H1 (cell line): Measurements from ENCODE around the gene ADGRG1. TPM values are rescaled to one million over a fixed set of nuclear protein-coding genes. Genes with fewer than 3 reads are reported as not detected.

Experiments used
- CTCF ChIA-PET: fragments of 300-600 bp; sonication (Branson Sonifier 250); formaldehyde crosslinking; loops from one replicate; lab custom pipeline; 2021; ENCODE audit not compliant: partially characterized antibody; lab: Charles Lee
- POLR2A ChIA-PET: fragments of 300-600 bp; sonication (Branson Sonifier 250); formaldehyde crosslinking; loops from one replicate; lab custom pipeline; 2021; ENCODE audit warnings: inconsistent platforms; ENCODE audit not compliant: partially characterized antibody; lab: Charles Lee
- DNase-seq, 2 experiments: peaks; one replicate each; pipeline versions ENCODE4 v3.0.0 to v3.0.0-alpha.2; 2010 to 2022; ENCODE audit warnings: low spot score in 2 of 2, low read depth in 1 of 2, mixed read lengths in 1 of 2
- FAIRE-seq: peaks from 2 replicates; lab custom pipeline; 2011; peaks lifted over from hg19 to GRCh38; lab: Jason Lieb, UNC
- H2AFZ ChIP-seq: 2 replicates; pipeline ENCODE4 v1.8.1; 2012; ENCODE audit warnings: low read length, inconsistent platforms
- H2AK5ac ChIP-seq: 2 replicates; pipeline ENCODE4 v1.6.1; 2013; ENCODE audit warnings: low read depth, low read length
- H2BK120ac ChIP-seq: replicated peaks from 2 replicates; pipeline ENCODE3; 2013; ENCODE audit warnings: low read depth, low read length, inconsistent platforms
- H2BK12ac ChIP-seq: 2 replicates; pipeline ENCODE4 v1.6.1; 2013; ENCODE audit warnings: low read depth, low read length
- H2BK15ac ChIP-seq: 2 replicates; pipeline ENCODE4 v1.6.1; 2013; ENCODE audit warnings: low read length
- H2BK20ac ChIP-seq: 2 replicates; pipeline ENCODE4 v1.6.1; 2013; ENCODE audit warnings: low read length
- H2BK5ac ChIP-seq: 2 replicates; pipeline ENCODE4 v1.6.1; 2013; ENCODE audit warnings: low read depth, low read length
- H3K14ac ChIP-seq: 2 replicates; pipeline ENCODE4 v1.6.1; 2013; ENCODE audit warnings: inconsistent platforms; ENCODE audit not compliant: insufficient read length
- H3K18ac ChIP-seq: 2 replicates; pipeline ENCODE4 v1.6.1; 2013; ENCODE audit warnings: low read length; ENCODE audit errors: extremely low read depth
- H3K23ac ChIP-seq: 2 replicates; pipeline ENCODE4 v1.6.1; 2013; ENCODE audit warnings: inconsistent platforms; ENCODE audit not compliant: insufficient read length
- H3K23me2 ChIP-seq: 2 replicates; pipeline ENCODE4 v1.6.1; 2013; ENCODE audit warnings: low read depth, low read length
- H3K27ac ChIP-seq: 2 replicates; pipeline ENCODE4 v1.6.1; 2011; ENCODE audit warnings: low read depth, low read length, inconsistent platforms
- H3K27me3 ChIP-seq, 4 experiments: replicated peaks in 1 of 4; 1 replicate in 1 of 4; 2 replicates in 3 of 4; pipeline versions ENCODE4 v1.6.1 to v1.8.1; 2011 to 2013; ENCODE audit warnings: low read length in 3 of 4, mild to moderate bottlenecking in 3 of 4, inconsistent platforms in 2 of 4, mixed read lengths in 2 of 4, moderate library complexity in 1 of 4; ENCODE audit not compliant: control insufficient read depth in 3 of 4, insufficient read depth in 3 of 4; ENCODE audit errors: extremely low read depth in 1 of 4
- H3K36me3 ChIP-seq, 4 experiments: 2 replicates each; pipeline versions ENCODE4 v1.6.1 to v1.8.1; 2011 to 2013; ENCODE audit warnings: mild to moderate bottlenecking in 4 of 4, low read length in 3 of 4, moderate library complexity in 2 of 4, control low read depth in 1 of 4, inconsistent platforms in 1 of 4; ENCODE audit not compliant: insufficient read depth in 4 of 4, control insufficient read depth in 2 of 4
- H3K4ac ChIP-seq: replicated peaks from 2 replicates; pipeline ENCODE3; 2013; ENCODE audit warnings: low read length, low read depth, mixed read lengths, inconsistent platforms; ENCODE audit not compliant: insufficient read length
- H3K4me1 ChIP-seq, 4 experiments: replicated peaks in 1 of 4; 1 replicate in 1 of 4; 2 replicates in 3 of 4; pipeline versions ENCODE4 v1.6.1 to v1.8.1; 2011 to 2013; ENCODE audit warnings: low read length in 3 of 4, inconsistent platforms in 2 of 4, mixed read lengths in 1 of 4; ENCODE audit not compliant: insufficient read depth in 4 of 4, control insufficient read depth in 3 of 4
- H3K4me2 ChIP-seq, 2 experiments: 2 replicates each; pipeline versions ENCODE4 v1.6.1 to v1.8.1; 2011 to 2013; ENCODE audit warnings: low read depth in 2 of 2, low read length in 2 of 2, control low read depth in 1 of 2, inconsistent platforms in 1 of 2, mild to moderate bottlenecking in 1 of 2; ENCODE audit not compliant: insufficient read depth in 1 of 2
- H3K4me3 ChIP-seq, 4 experiments: fragments of 200-600, 300-600 bp in 1 of 4; sonication (generic), shearing (Covaris generic), sonication (Bioruptor Twin) in 1 of 4; 2 replicates each; pipeline versions ENCODE4 v1.5.1 to v1.8.1; 2011 to 2016; ENCODE audit warnings: low read length in 4 of 4, low read depth in 3 of 4, control low read depth in 2 of 4, inconsistent platforms in 2 of 4, mild to moderate bottlenecking in 2 of 4, mixed read lengths in 1 of 4, moderate library complexity in 1 of 4; ENCODE audit not compliant: insufficient read depth in 2 of 4; ENCODE audit errors: extremely low read depth in 1 of 4
- H3K56ac ChIP-seq: replicated peaks from 2 replicates; pipeline ENCODE3; 2013; ENCODE audit warnings: low read depth, mild to moderate bottlenecking, mixed read lengths, low read length, inconsistent platforms; ENCODE audit not compliant: insufficient read length
- H3K79me1 ChIP-seq: 2 replicates; pipeline ENCODE4 v1.6.1; 2013; ENCODE audit warnings: low read depth, low read length, control low read depth
- H3K79me2 ChIP-seq, 2 experiments: 2 replicates each; pipeline versions ENCODE4 v1.6.1 to v1.8.1; 2012 to 2013; ENCODE audit warnings: low read length in 2 of 2, mild to moderate bottlenecking in 2 of 2, inconsistent platforms in 1 of 2; ENCODE audit not compliant: insufficient read depth in 2 of 2, control insufficient read depth in 1 of 2
- H3K9ac ChIP-seq, 4 experiments: replicated peaks in 1 of 4; 1 replicate in 1 of 4; 2 replicates in 3 of 4; pipeline versions ENCODE4 v1.6.1 to v1.8.1; 2011 to 2013; ENCODE audit warnings: low read depth in 3 of 4, low read length in 3 of 4, control low read depth in 2 of 4, mild to moderate bottlenecking in 2 of 4, moderate library complexity in 2 of 4, inconsistent platforms in 1 of 4; ENCODE audit errors: extremely low read depth in 1 of 4
- H3K9me3 ChIP-seq, 2 experiments: 2 replicates each; pipeline versions ENCODE4 v1.6.1 to v1.8.1; 2012 to 2013; ENCODE audit warnings: mild to moderate bottlenecking in 2 of 2, moderate library complexity in 2 of 2, control low read depth in 1 of 2, inconsistent platforms in 1 of 2, low read depth in 1 of 2, low read length in 1 of 2, mixed read lengths in 1 of 2; ENCODE audit not compliant: insufficient read depth in 2 of 2
- H4K20me1 ChIP-seq, 2 experiments: replicated peaks in 1 of 2; 2 replicates each; pipeline versions ENCODE3 to v1.8.1; 2011 to 2013; ENCODE audit warnings: inconsistent platforms in 2 of 2, low read length in 2 of 2, mild to moderate bottlenecking in 1 of 2; ENCODE audit not compliant: insufficient read depth in 2 of 2, control insufficient read depth in 1 of 2
- H4K5ac ChIP-seq: 2 replicates; pipeline ENCODE4 v1.6.1; 2013; ENCODE audit warnings: low read length, low read depth, mixed read lengths, inconsistent platforms; ENCODE audit not compliant: insufficient read length
- H4K8ac ChIP-seq: 2 replicates; pipeline ENCODE4 v1.8.0; 2013; ENCODE audit warnings: mild to moderate bottlenecking, moderate library complexity, low read length, inconsistent platforms; ENCODE audit not compliant: insufficient read depth; ENCODE audit errors: extremely low read depth
- H4K91ac ChIP-seq: replicated peaks from 2 replicates; pipeline ENCODE3; 2013; ENCODE audit warnings: low read length, mixed read lengths, inconsistent platforms; ENCODE audit not compliant: insufficient read length
- CEBPB ChIP-seq: IDR thresholded peaks from 2 replicates; pipeline ENCODE4 v1.6.1; 2012; ENCODE audit warnings: low read depth, low read length
- NANOG ChIP-seq: IDR thresholded peaks from 2 replicates; pipeline ENCODE4 v1.6.1; 2011; ENCODE audit warnings: low read length, low read depth, mild to moderate bottlenecking, inconsistent platforms; ENCODE audit not compliant: insufficient read depth, poor library complexity, severe bottlenecking
- RNF2 ChIP-seq: fragments of 200-900, 300-1000 bp; sonication (generic); IDR thresholded peaks from 2 replicates; pipeline ENCODE4 v1.7.1; 2016; ENCODE audit warnings: borderline replicate concordance, low read depth, mild to moderate bottlenecking, antibody characterized with exemption, low read length; ENCODE audit not compliant: poor library complexity, severe bottlenecking; ENCODE audit errors: missing control alignments
- WGBS, 2 experiments: shearing (Covaris generic) in 1 of 2; methylation state at CpG; one replicate each; pipeline versions ENCODE4 v1.1.6 to v1.1.7; 2013 to 2015; ENCODE audit warnings: low lambda C conversion rate in 2 of 2, mixed read lengths in 2 of 2, inconsistent platforms in 1 of 2, low coverage in 1 of 2, missing lambda C conversion rate in 1 of 2; ENCODE audit not compliant: insufficient replicate concordance in 2 of 2, insufficient coverage in 1 of 2, insufficient read length in 1 of 2; ENCODE audit errors: extremely low coverage in 1 of 2, missing lambda C conversion rate in 1 of 2; 5-methylcytosine and 5-hydroxymethylcytosine counted together
- polyA plus RNA-seq, 7 experiments: library from polyadenylated mRNA; depleted of rRNA in 3 of 7; stranded (reverse) in 5 of 7; unstranded in 2 of 7; fragments of >200 nt in 5 of 7; fragments of 200-250 nt in 2 of 7; gene quantifications; 1 replicate in 5 of 7; 2 replicates in 1 of 7; 4 replicates in 1 of 7; pipeline versions ENCODE4 v1.2.1 to v1.2.3, GENCODE V29; 2011 to 2013; ENCODE audit warnings: missing spikeins in 2 of 7, mixed read lengths in 2 of 7
- total RNA-seq: library from RNA; stranded (reverse); fragmentation: NEBNext Ultra II Directional; extraction: Animal tissue kit (Norgen Biotek cat#: 25700); gene quantifications from 2 replicates; pipeline ENCODE4 v1.2.1, GENCODE V29; 2021

ADGRG1 gene
- total and polyA plus RNA-seq, 2 of the 8 experiments (the other 6 are each of a cell fraction or from before 2014, with no cell fraction given), result 1.3 to 2.6 TPM

DNA sequence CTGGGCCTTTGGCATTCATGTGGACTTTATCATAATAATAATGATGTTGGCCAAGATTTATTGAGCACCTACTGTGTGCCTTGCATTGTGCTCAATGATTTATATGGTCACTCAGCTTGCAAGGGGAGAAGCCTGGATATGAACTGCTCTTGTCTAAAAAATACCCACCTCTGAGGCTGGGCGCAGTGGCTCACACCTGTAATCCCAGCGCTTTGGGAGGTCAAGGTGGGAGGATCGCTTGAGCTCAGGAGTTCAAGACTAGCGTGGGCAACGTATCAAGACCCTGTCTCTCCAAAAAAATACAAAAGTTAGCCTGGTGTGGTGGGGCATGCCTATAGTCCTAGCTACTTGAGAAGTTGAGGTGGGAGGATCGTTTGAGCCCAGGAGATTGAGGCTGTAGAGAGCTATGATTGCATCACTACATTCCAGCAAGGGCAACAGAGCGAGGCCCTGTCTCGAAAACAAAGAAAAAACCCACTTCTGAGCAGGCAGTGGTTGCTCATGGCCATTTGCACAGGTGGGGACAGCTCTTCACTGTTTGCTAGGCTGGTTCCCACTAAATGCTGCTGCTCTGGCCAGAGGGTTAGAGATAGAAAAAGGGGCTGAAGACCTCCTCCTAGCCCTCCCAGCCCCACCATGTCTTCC lies 4.3 kb upstream of the ADGRG1 start:
- H3K79me2 ChIP-seq, result no peaks in the 10 kb centered on the region
- no peak overlapping the region for H3K23ac ChIP-seq
- H2BK15ac ChIP-seq, result no peak overlapping the region
- POLR2A ChIA-PET, result interaction anchor here (1.0 to 1.8 kb wide), 5 partner anchors 9 to 15 kb away, joined by 3 to 9 read pairs (median 6); no protein-coding TSS in a partner anchor
- H3K4me3 ChIP-seq, result no peak overlapping the region
- no peaks in the 10 kb centered on the region for H3K9me3 ChIP-seq
- no peak overlapping the region; a peak in 1 of 7 replicates for H3K9ac ChIP-seq
- H3K79me1 ChIP-seq, result no peaks in the 10 kb centered on the region
- H3K14ac ChIP-seq, result no peak overlapping the region
- no peak overlapping the region for H4K91ac ChIP-seq
- H2BK120ac ChIP-seq, result no peak overlapping the region
- peaks cover 0 to 4% of the 10 kb centered on the region in 2 experiments for H4K20me1 ChIP-seq
- H3K4me1 ChIP-seq, result peaks cover 0 to 39% (median 30%) of the 10 kb centered on the region in 4 experiments; a peak in 6 of 7 replicates
- H2AFZ ChIP-seq, result no peak overlapping the region
- H3K27ac ChIP-seq, result no peak overlapping the region
- no peak overlapping the region for H2AK5ac ChIP-seq
- no peak overlapping the region; the same call in 1 of the 2 replicates for H3K18ac ChIP-seq
- CTCF ChIA-PET, result interaction anchor here (1.2 to 10.1 kb wide), 9 partner anchors 7 to 47 kb away, joined by 3 to 79 read pairs (median 10); partner anchors contain the start of gene ADGRG3
- WGBS, 2 experiments, result 92% methylated on average over 8 of the region's 8 CpGs; no CpG with 5 or more reads in 1 of the 2 experiments
- H3K36me3 ChIP-seq, result no peaks in the 10 kb centered on the region
- H2BK5ac ChIP-seq, result no peak overlapping the region
- peak overlapping the region; percentile 44; the same call in 1 of the 2 replicates for H2BK12ac ChIP-seq
- FAIRE-seq (no peak), DNase-seq (no peak)
- peak overlapping the region; percentile 66; the same call in 1 of the 2 replicates for H4K8ac ChIP-seq
- H3K4me2 ChIP-seq, result no peak overlapping the region
- H3K27me3 ChIP-seq, result peaks cover 0 to 2% (median 0%) of the 10 kb centered on the region in 4 experiments; a peak in 2 of 7 replicates
- H4K5ac ChIP-seq, result no peak overlapping the region
- peaks cover 7% of the 10 kb centered on the region; the same call in 1 of the 2 replicates for H3K23me2 ChIP-seq
- TF ChIP-seq NANOG (no peak), CEBPB (peak; percentile 72), RNF2 (no peak)
- no peak overlapping the region for H2BK20ac ChIP-seq
- no peak overlapping the region for H3K4ac ChIP-seq
- no peak overlapping the region for H3K56ac ChIP-seq
